Measurements from ENCODE around the gene CDKN2AIPNL. TPM values are rescaled to one million over a fixed set of nuclear protein-coding genes. Genes with fewer than 3 reads are reported as not detected.

Gene CDKN2AIPNL
- polyA plus RNA-seq, 1 of the 3 experiments (the other 2 are of a cell fraction): 23.3 TPM

DNA sequence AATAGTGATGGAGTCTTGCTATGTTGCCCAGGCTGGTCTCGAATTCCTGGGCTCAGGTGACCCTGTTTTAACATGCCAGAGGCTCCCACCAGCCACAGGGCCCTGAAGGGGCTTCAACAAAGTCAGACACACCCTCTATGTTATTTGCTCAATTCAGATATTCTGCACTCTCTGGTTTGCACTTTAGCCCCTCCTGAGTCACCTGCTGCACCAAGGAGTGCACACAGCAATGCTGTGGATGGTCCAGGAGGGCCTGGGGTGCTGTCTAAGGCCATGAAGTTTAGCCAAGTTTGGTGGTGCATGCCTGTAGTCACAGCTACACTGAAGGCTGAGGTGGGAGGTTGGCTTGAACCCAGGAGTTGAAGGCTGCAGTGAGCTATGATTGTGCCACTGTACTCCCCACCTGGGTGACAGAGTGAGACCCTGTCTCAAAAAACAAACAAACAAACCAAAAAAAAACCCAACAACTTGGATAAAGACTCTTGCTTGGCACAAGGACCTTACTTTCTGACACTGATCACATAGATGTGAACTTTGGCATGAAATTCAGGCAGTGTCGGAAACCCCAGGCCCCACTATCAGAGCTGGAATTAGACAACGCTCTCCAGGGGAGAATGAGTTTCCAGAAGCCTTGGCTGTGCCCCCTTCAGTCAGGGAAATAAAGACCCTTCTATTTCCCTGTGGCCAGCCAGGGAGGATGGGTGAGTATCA is 39.7 kb upstream of the CDKN2AIPNL start:
- Histone ChIP-seq H3K27ac (ENCODE audit: low read depth in 2 of 2, low read length in 1 of 2) (peak overlapping the region; percentile 3 to 63; a peak in 3 of 4 replicates), H3K36me3 (replicated peaks in 1 of 2; ENCODE audit: control insufficient read depth in 1 of 2, insufficient read depth in 2 of 2, low read length in 1 of 2) (no peaks in the 10 kb centered on the region), H3K4me1 (ENCODE audit: control insufficient read depth in 1 of 2, insufficient read depth in 2 of 2, low read depth in 1 of 2, low read length in 1 of 2) (peaks cover 0 to 12% of the 10 kb centered on the region in 2 experiments; a peak in 2 of 4 replicates), H2AFZ (ENCODE audit: low read depth) (no peak overlapping the region), H3K9me3 (no peaks in the 10 kb centered on the region), H3K4me2 (peak overlapping the region; percentile 58; the same call in 1 of the 2 replicates), H4K20me1 (ENCODE audit: insufficient read depth) (no peaks in the 10 kb centered on the region), H3K9me2 (no peaks in the 10 kb centered on the region), H3K27me3 (ENCODE audit: insufficient read depth) (no peaks in the 10 kb centered on the region), H3F3A (replicated peaks; ENCODE audit: insufficient read depth) (peaks cover 4% of the 10 kb centered on the region), H3K4me3 (ENCODE audit: low read depth in 2 of 2, low read length in 1 of 2) (no peak overlapping the region), H3K9ac (no peak overlapping the region), H3K79me2 (ENCODE audit: insufficient read depth) (no peaks in the 10 kb centered on the region)
- POLR2A ChIA-PET: no interaction called here
- WGBS (ENCODE audit: low lambda C conversion rate): 83% methylated on average over 3 of the region's 3 CpGs
- TF ChIP-seq, protein P1, sequence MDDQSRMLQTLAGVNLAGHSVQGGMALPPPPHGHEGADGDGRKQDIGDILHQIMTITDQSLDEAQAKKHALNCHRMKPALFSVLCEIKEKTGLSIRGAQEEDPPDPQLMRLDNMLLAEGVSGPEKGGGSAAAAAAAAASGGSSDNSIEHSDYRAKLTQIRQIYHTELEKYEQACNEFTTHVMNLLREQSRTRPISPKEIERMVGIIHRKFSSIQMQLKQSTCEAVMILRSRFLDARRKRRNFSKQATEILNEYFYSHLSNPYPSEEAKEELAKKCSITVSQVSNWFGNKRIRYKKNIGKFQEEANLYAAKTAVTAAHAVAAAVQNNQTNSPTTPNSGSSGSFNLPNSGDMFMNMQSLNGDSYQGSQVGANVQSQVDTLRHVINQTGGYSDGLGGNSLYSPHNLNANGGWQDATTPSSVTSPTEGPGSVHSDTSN (IDR thresholded peaks at IDR 0.05): no peak
- TF ChIP-seq MEF2A (IDR thresholded peaks at IDR 0.05; ENCODE audit: borderline replicate concordance, low read depth): no peak
- no peak for DNase-seq
- CTCF ChIA-PET: interaction anchor here (1.2 kb wide), 1 partner anchor 15 kb away, joined by 3 read pairs; no protein-coding TSS in a partner anchor

DNA sequence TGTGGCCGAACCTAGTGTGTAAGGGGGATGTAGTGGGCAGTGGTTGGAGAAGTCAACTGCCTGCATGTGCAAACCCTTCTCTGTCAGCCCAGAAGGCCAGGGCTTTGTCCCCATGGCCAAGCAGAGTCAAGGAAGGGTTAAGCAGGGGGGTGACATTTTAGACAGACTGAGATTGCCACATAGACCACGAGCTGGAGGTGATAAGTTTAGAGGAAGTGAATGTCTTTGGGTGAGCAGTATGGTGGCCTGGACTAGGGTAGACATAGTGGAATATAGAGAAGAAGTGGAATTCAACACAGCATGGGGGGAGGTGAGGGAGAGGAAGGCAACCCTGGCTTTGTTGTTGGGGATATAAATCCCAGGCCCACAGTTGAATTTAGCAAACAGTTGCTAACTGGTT is 38.7 kb upstream of the CDKN2AIPNL start:
- Histone ChIP-seq H3K9me3 (no peaks in the 10 kb centered on the region), H3K27me3 (ENCODE audit: insufficient read depth) (no peaks in the 10 kb centered on the region), H4K20me1 (ENCODE audit: insufficient read depth) (no peaks in the 10 kb centered on the region), H3K4me3 (ENCODE audit: low read depth in 2 of 2, low read length in 1 of 2) (no peak overlapping the region), H2AFZ (ENCODE audit: low read depth) (no peak overlapping the region), H3K27ac (ENCODE audit: low read depth in 2 of 2, low read length in 1 of 2) (no peak overlapping the region), H3F3A (replicated peaks; ENCODE audit: insufficient read depth) (peaks cover 4% of the 10 kb centered on the region), H3K9ac (no peak overlapping the region), H3K4me1 (ENCODE audit: control insufficient read depth in 1 of 2, insufficient read depth in 2 of 2, low read depth in 1 of 2, low read length in 1 of 2) (peaks cover 0 to 12% of the 10 kb centered on the region in 2 experiments; a peak in 2 of 4 replicates), H3K79me2 (ENCODE audit: insufficient read depth) (no peaks in the 10 kb centered on the region), H3K36me3 (replicated peaks in 1 of 2; ENCODE audit: control insufficient read depth in 1 of 2, insufficient read depth in 2 of 2, low read length in 1 of 2) (no peaks in the 10 kb centered on the region), H3K9me2 (no peaks in the 10 kb centered on the region), H3K4me2 (no peak overlapping the region)
- ChIA-PET CTCF (no interaction called here), POLR2A (no interaction called here)
- WGBS (ENCODE audit: low lambda C conversion rate): 70% methylated on average over 2 of the region's 2 CpGs
- TF ChIP-seq JUND (IDR thresholded peaks at IDR 0.05) (no peak), EZH2phosphoT487 (IDR thresholded peaks at IDR 0.05; ENCODE audit: borderline replicate concordance, low read depth) (no peak), RXRA (IDR thresholded peaks at IDR 0.05; ENCODE audit: borderline replicate concordance, low read depth) (no peak)
- TF ChIP-seq, protein P2, sequence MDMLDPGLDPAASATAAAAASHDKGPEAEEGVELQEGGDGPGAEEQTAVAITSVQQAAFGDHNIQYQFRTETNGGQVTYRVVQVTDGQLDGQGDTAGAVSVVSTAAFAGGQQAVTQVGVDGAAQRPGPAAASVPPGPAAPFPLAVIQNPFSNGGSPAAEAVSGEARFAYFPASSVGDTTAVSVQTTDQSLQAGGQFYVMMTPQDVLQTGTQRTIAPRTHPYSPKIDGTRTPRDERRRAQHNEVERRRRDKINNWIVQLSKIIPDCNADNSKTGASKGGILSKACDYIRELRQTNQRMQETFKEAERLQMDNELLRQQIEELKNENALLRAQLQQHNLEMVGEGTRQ (IDR thresholded peaks at IDR 0.05; ENCODE audit: borderline replicate concordance, low read depth, low read length): no peak
- TF ChIP-seq, protein P3, sequence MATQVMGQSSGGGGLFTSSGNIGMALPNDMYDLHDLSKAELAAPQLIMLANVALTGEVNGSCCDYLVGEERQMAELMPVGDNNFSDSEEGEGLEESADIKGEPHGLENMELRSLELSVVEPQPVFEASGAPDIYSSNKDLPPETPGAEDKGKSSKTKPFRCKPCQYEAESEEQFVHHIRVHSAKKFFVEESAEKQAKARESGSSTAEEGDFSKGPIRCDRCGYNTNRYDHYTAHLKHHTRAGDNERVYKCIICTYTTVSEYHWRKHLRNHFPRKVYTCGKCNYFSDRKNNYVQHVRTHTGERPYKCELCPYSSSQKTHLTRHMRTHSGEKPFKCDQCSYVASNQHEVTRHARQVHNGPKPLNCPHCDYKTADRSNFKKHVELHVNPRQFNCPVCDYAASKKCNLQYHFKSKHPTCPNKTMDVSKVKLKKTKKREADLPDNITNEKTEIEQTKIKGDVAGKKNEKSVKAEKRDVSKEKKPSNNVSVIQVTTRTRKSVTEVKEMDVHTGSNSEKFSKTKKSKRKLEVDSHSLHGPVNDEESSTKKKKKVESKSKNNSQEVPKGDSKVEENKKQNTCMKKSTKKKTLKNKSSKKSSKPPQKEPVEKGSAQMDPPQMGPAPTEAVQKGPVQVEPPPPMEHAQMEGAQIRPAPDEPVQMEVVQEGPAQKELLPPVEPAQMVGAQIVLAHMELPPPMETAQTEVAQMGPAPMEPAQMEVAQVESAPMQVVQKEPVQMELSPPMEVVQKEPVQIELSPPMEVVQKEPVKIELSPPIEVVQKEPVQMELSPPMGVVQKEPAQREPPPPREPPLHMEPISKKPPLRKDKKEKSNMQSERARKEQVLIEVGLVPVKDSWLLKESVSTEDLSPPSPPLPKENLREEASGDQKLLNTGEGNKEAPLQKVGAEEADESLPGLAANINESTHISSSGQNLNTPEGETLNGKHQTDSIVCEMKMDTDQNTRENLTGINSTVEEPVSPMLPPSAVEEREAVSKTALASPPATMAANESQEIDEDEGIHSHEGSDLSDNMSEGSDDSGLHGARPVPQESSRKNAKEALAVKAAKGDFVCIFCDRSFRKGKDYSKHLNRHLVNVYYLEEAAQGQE (IDR thresholded peaks at IDR 0.05; ENCODE audit: low read depth, low read length): no peak
- DNase-seq: no peak

Data from SK-N-SH (cell line).